Endodermal cell (in vitro differentiated cells): ENCODE data around the gene BCAN. TPM values are rescaled to one million over a fixed set of nuclear protein-coding genes. Genes with fewer than 3 reads are reported as not detected.

Experiments used
- DNase-seq: peaks from one replicate; pipeline ENCODE4 v3.0.0-alpha.2; 2017
- H3K27ac ChIP-seq: 2 replicates; pipeline ENCODE4 v1.5.1; 2013; ENCODE audit warnings: mild to moderate bottlenecking, low read depth, low read length, moderate library complexity
- H3K27me3 ChIP-seq: 2 replicates; pipeline ENCODE4 v1.6.1; 2013; ENCODE audit warnings: mild to moderate bottlenecking, low read length, moderate library complexity; ENCODE audit not compliant: insufficient read depth, control insufficient read depth, poor library complexity, severe bottlenecking
- H3K36me3 ChIP-seq: 2 replicates; pipeline ENCODE4 v1.7.0; 2013; ENCODE audit warnings: mild to moderate bottlenecking, low read length, moderate library complexity; ENCODE audit not compliant: control insufficient read depth, insufficient read depth
- H3K4me1 ChIP-seq: one replicate; pipeline ENCODE4 v1.7.0; 2013; ENCODE audit warnings: low read length; ENCODE audit not compliant: control insufficient read depth, insufficient read depth
- H3K4me3 ChIP-seq: 2 replicates; pipeline ENCODE4 v1.5.1; 2013; ENCODE audit warnings: mild to moderate bottlenecking, low read length, moderate library complexity
- H3K9ac ChIP-seq: 2 replicates; pipeline ENCODE4 v1.6.1; 2013; ENCODE audit warnings: mild to moderate bottlenecking, low read length, moderate library complexity; ENCODE audit not compliant: poor library complexity, severe bottlenecking; ENCODE audit errors: extremely low read depth
- H3K9me3 ChIP-seq: 2 replicates; pipeline ENCODE4 v1.6.1; 2013; ENCODE audit warnings: mild to moderate bottlenecking, low read length, moderate library complexity; ENCODE audit not compliant: control insufficient read depth
- H3K27ac Mint-ChIP-seq: 2 replicates; pipeline ENCODE4 v1.8.0; 2020; ENCODE audit warnings: mixed read lengths
- H3K27me3 Mint-ChIP-seq: 2 replicates; pipeline ENCODE4 v1.8.0; 2021; ENCODE audit warnings: mild to moderate bottlenecking, mixed read lengths; ENCODE audit not compliant: insufficient read depth
- H3K36me3 Mint-ChIP-seq: 2 replicates; pipeline ENCODE4 v1.8.0; 2020; ENCODE audit warnings: low read depth, mixed read lengths
- H3K4me1 Mint-ChIP-seq: 2 replicates; pipeline ENCODE4 v1.8.0; 2020; ENCODE audit warnings: mixed read lengths
- H3K4me3 Mint-ChIP-seq: 2 replicates; pipeline ENCODE4 v1.8.0; 2020; ENCODE audit warnings: mild to moderate bottlenecking, moderate library complexity, mixed read lengths
- H3K9me3 Mint-ChIP-seq: 2 replicates; pipeline ENCODE4 v1.8.0; 2020; ENCODE audit warnings: mild to moderate bottlenecking, mixed read lengths
- CTCF ChIP-seq: fragments of 200-600 bp; sonication (generic); conservative IDR thresholded peaks from 2 replicates; pipeline ENCODE4 v1.5.0; 2021; ENCODE audit warnings: antibody characterized with exemption, mild to moderate bottlenecking
- WGBS, 2 experiments: methylation state at CpG; one replicate each; pipeline versions ENCODE4 v1.1.5 to v1.1.7; 2013; ENCODE audit warnings: missing lambda C conversion rate in 2 of 2, mixed read lengths in 1 of 2; ENCODE audit not compliant: insufficient coverage in 1 of 2, insufficient read length in 1 of 2; 5-methylcytosine and 5-hydroxymethylcytosine counted together
- total RNA-seq, 2 donors: library from RNA; stranded (reverse); fragmentation: NEBNext Ultra II Directional in 1 of 2; extraction: Animal tissue kit (Norgen Biotek cat#: 25700) in 1 of 2; gene quantifications; 2 replicates in 1 of 2; 3 replicates in 1 of 2; pipeline ENCODE4 v1.2.1, GENCODE V29; 2021

The BCAN gene
- total RNA-seq, 2 donors from 2014 or later = 0.31 TPM; not detected in 1

GRCh38 chr1:156703336-156703735 is 61.4 kb downstream of the BCAN start:
- no peak overlapping the region for H3K27ac ChIP-seq
- no peaks in the 10 kb centered on the region for H3K9me3 ChIP-seq
- Mint-ChIP-seq H3K9me3 (no peaks in the 10 kb centered on the region), H3K27me3 (peaks cover 65% of the 10 kb centered on the region), H3K27ac (peak overlapping the region; percentile 65), H3K4me1 (peaks cover 42% of the 10 kb centered on the region), H3K4me3 (peak overlapping the region; percentile 72), H3K36me3 (peaks cover 36% of the 10 kb centered on the region)
- peaks cover 8% of the 10 kb centered on the region for H3K4me1 ChIP-seq
- peak overlapping the region; percentile 39 for H3K9ac ChIP-seq
- no peaks in the 10 kb centered on the region for H3K27me3 ChIP-seq
- peaks cover 13% of the 10 kb centered on the region for H3K36me3 ChIP-seq
- 69 to 83% methylated on average over 1 to 4 of the region's 4 CpGs for WGBS, 2 experiments
- no peak for DNase-seq
- H3K4me3 ChIP-seq = peak overlapping the region; percentile 91
- no peak for TF ChIP-seq CTCF

- peaks cover 8% of the 10 kb centered on the region for H3K4me1 ChIP-seq
Observed at GRCh38 chr1:156703741-156704140, 61.8 kb downstream of the BCAN start.

GRCh38 chr1:156704166-156704711 is 62.3 kb downstream of the BCAN start:
- DNase-seq = no peak
- H3K27ac ChIP-seq = no peak overlapping the region
- H3K9ac ChIP-seq = peak overlapping the region; percentile 45
- no peaks in the 10 kb centered on the region for H3K27me3 ChIP-seq
- Mint-ChIP-seq H3K4me3 (peak overlapping the region; percentile 72), H3K27me3 (peaks cover 62% of the 10 kb centered on the region), H3K9me3 (no peaks in the 10 kb centered on the region), H3K27ac (peak overlapping the region; percentile 75), H3K36me3 (peaks cover 27% of the 10 kb centered on the region), H3K4me1 (peaks cover 51% of the 10 kb centered on the region)
- H3K4me3 ChIP-seq = peak overlapping the region; percentile 91
- WGBS, 2 experiments = 15 to 19% methylated on average over 5 to 10 of the region's 10 CpGs
- peaks cover 13% of the 10 kb centered on the region for H3K4me1 ChIP-seq
- H3K36me3 ChIP-seq = peaks cover 11% of the 10 kb centered on the region
- no peaks in the 10 kb centered on the region for H3K9me3 ChIP-seq
- no peak for TF ChIP-seq CTCF

More at GRCh38 chr1:156703741-156704140, 61.8 kb downstream of the BCAN start:
- Mint-ChIP-seq H3K9me3 (no peaks in the 10 kb centered on the region), H3K27me3 (peaks cover 65% of the 10 kb centered on the region), H3K36me3 (peaks cover 32% of the 10 kb centered on the region), H3K4me3 (peak overlapping the region; percentile 72), H3K4me1 (peaks cover 46% of the 10 kb centered on the region), H3K27ac (peak overlapping the region; percentile 75)
- Histone ChIP-seq H3K36me3 (peaks cover 11% of the 10 kb centered on the region), H3K9ac (peak overlapping the region; percentile 45), H3K27ac (no peak overlapping the region), H3K9me3 (no peaks in the 10 kb centered on the region), H3K27me3 (no peaks in the 10 kb centered on the region), H3K4me3 (peak overlapping the region; percentile 91)
- peak; percentile 84 for DNase-seq
- TF ChIP-seq CTCF = no peak
- WGBS, 2 experiments = 10 to 20% methylated on average over 2 to 4 of the region's 4 CpGs
